Activated naive CD4-positive, alpha-beta T cell treated with anti-CD3 and anti-CD28 coated beads, Interleukin-2, amount 10 ng/mL, durations not matched to agents 7 days and 5 days (primary cell): ENCODE data around the gene ADORA2A.
A peak's percentile ranks its signal among the peaks of the same experiment; 100 is the strongest.

Experiments used
- CTCF ChIA-PET: fragments of 350-600 bp; sonication (Branson Sonifier 250); formaldehyde crosslinking; loops from one replicate; lab custom pipeline; 2021; ENCODE audit warnings: antibody characterized with exemption; lab: Charles Lee
- DNase-seq: peaks from one replicate; pipeline ENCODE4 v3.0.0-alpha.2; 2020
- H3K27ac Mint-ChIP-seq: one replicate; pipeline ENCODE4 v1.8.0; 2021; ENCODE audit warnings: mild to moderate bottlenecking, moderate library complexity, mixed read lengths
- H3K27me3 Mint-ChIP-seq: one replicate; pipeline ENCODE4 v1.8.0; 2021; ENCODE audit warnings: mild to moderate bottlenecking, mixed read lengths
- H3K36me3 Mint-ChIP-seq: one replicate; pipeline ENCODE4 v1.8.0; 2021; ENCODE audit warnings: mixed read lengths
- H3K4me1 Mint-ChIP-seq: one replicate; pipeline ENCODE4 v1.8.0; 2021; ENCODE audit warnings: mixed read lengths
- H3K4me3 Mint-ChIP-seq: one replicate; pipeline ENCODE4 v1.8.0; 2021; ENCODE audit warnings: mild to moderate bottlenecking, moderate library complexity, mixed read lengths
- H3K9me3 Mint-ChIP-seq: one replicate; pipeline ENCODE4 v1.8.0; 2021; ENCODE audit warnings: mixed read lengths

Gene ADORA2A

GRCh38 chr22:24408630-24409029 is 18.8 kb upstream of the ADORA2A start:
- CTCF ChIA-PET, result interaction anchor here (1.3 kb wide), 1 partner anchor 114 kb away, joined by 4 read pairs; no protein-coding TSS in a partner anchor
- no peak overlapping the region for H3K27ac Mint-ChIP-seq
- H3K4me3 Mint-ChIP-seq, result no peak overlapping the region
- no peak for DNase-seq
- H3K4me1 Mint-ChIP-seq, result peaks cover 30% of the 10 kb centered on the region
- no peaks in the 10 kb centered on the region for H3K9me3 Mint-ChIP-seq
- peaks cover 6% of the 10 kb centered on the region for H3K36me3 Mint-ChIP-seq
- no peaks in the 10 kb centered on the region for H3K27me3 Mint-ChIP-seq

- H3K4me1 Mint-ChIP-seq, result peaks cover 30% of the 10 kb centered on the region
- peaks cover 1% of the 10 kb centered on the region for H3K36me3 Mint-ChIP-seq
These were observed 17.7 kb upstream of the ADORA2A start for GRCh38 chr22:24409707-24410106.

GRCh38 chr22:24410110-24410856 is 17.1 kb upstream of the ADORA2A start:
- peak overlapping the region; percentile 80 for H3K27ac Mint-ChIP-seq
- H3K27me3 Mint-ChIP-seq, result no peaks in the 10 kb centered on the region
- DNase-seq, result no peak
- no peaks in the 10 kb centered on the region for H3K9me3 Mint-ChIP-seq
- no peak overlapping the region for H3K4me3 Mint-ChIP-seq
- H3K36me3 Mint-ChIP-seq, result peaks cover 3% of the 10 kb centered on the region
- CTCF ChIA-PET, result interaction anchor here (0.9 kb wide), 1 partner anchor 11 kb away, joined by 3 read pairs; no protein-coding TSS in a partner anchor
- H3K4me1 Mint-ChIP-seq, result peaks cover 30% of the 10 kb centered on the region

More at GRCh38 chr22:24409707-24410106, 17.7 kb upstream of the ADORA2A start:
- CTCF ChIA-PET, result interaction anchor here (0.9 to 1.3 kb wide), 2 partner anchors 12 to 113 kb away, joined by 3 to 4 read pairs; no protein-coding TSS in a partner anchor
- Mint-ChIP-seq H3K27me3 (no peaks in the 10 kb centered on the region), H3K27ac (peak overlapping the region; percentile 80), H3K9me3 (no peaks in the 10 kb centered on the region), H3K4me3 (no peak overlapping the region)
- DNase-seq, result no peak

- CTCF ChIA-PET, result no interaction called here
- H3K36me3 Mint-ChIP-seq, result peaks cover 4% of the 10 kb centered on the region
These were observed 16.0 kb upstream of the ADORA2A start for GRCh38 chr22:24411256-24412004.

GRCh38 chr22:24412274-24412673 is 15.1 kb upstream of the ADORA2A start:
- H3K27ac Mint-ChIP-seq, result no peak overlapping the region
- peaks cover 20% of the 10 kb centered on the region for H3K4me1 Mint-ChIP-seq
- no peak overlapping the region for H3K4me3 Mint-ChIP-seq
- H3K27me3 Mint-ChIP-seq, result no peaks in the 10 kb centered on the region
- DNase-seq, result peak; percentile 5
- CTCF ChIA-PET, result no interaction called here
- peaks cover 4% of the 10 kb centered on the region for H3K36me3 Mint-ChIP-seq
- no peaks in the 10 kb centered on the region for H3K9me3 Mint-ChIP-seq

More at GRCh38 chr22:24411256-24412004, 16.0 kb upstream of the ADORA2A start:
- H3K27me3 Mint-ChIP-seq, result no peaks in the 10 kb centered on the region
- no peak for DNase-seq
- H3K9me3 Mint-ChIP-seq, result no peaks in the 10 kb centered on the region
- H3K27ac Mint-ChIP-seq, result peak overlapping the region; percentile 58
- no peak overlapping the region for H3K4me3 Mint-ChIP-seq
- H3K4me1 Mint-ChIP-seq, result peaks cover 29% of the 10 kb centered on the region

- H3K36me3 Mint-ChIP-seq, result peaks cover 4% of the 10 kb centered on the region
- no peak for DNase-seq
- peaks cover 11% of the 10 kb centered on the region for H3K4me1 Mint-ChIP-seq
- no peak overlapping the region for H3K27ac Mint-ChIP-seq
- CTCF ChIA-PET, result no interaction called here
- H3K27me3 Mint-ChIP-seq, result no peaks in the 10 kb centered on the region
- no peaks in the 10 kb centered on the region for H3K9me3 Mint-ChIP-seq
- no peak overlapping the region for H3K4me3 Mint-ChIP-seq
These were observed 14.1 kb upstream of the ADORA2A start for GRCh38 chr22:24413271-24413670.

GRCh38 chr22:24413736-24414385 is 13.5 kb upstream of the ADORA2A start:
- CTCF ChIA-PET, result no interaction called here
- Mint-ChIP-seq H3K27ac (no peak overlapping the region), H3K36me3 (peaks cover 4% of the 10 kb centered on the region), H3K27me3 (no peaks in the 10 kb centered on the region), H3K4me3 (no peak overlapping the region), H3K4me1 (peaks cover 11% of the 10 kb centered on the region), H3K9me3 (no peaks in the 10 kb centered on the region)
- no peak for DNase-seq

- peaks cover 4% of the 10 kb centered on the region for H3K36me3 Mint-ChIP-seq
- CTCF ChIA-PET, result no interaction called here
- H3K9me3 Mint-ChIP-seq, result no peaks in the 10 kb centered on the region
- DNase-seq, result no peak
- H3K4me1 Mint-ChIP-seq, result peaks cover 8% of the 10 kb centered on the region
- no peaks in the 10 kb centered on the region for H3K27me3 Mint-ChIP-seq
- no peak overlapping the region for H3K27ac Mint-ChIP-seq
- no peak overlapping the region for H3K4me3 Mint-ChIP-seq
These were observed 12.9 kb upstream of the ADORA2A start for GRCh38 chr22:24414523-24414922.

GRCh38 chr22:24414984-24415945 is 12.1 kb upstream of the ADORA2A start:
- peak overlapping the region; percentile 14 for H3K27ac Mint-ChIP-seq
- no peaks in the 10 kb centered on the region for H3K9me3 Mint-ChIP-seq
- DNase-seq, result no peak
- no peaks in the 10 kb centered on the region for H3K27me3 Mint-ChIP-seq
- H3K4me3 Mint-ChIP-seq, result no peak overlapping the region
- peaks cover 4% of the 10 kb centered on the region for H3K36me3 Mint-ChIP-seq
- CTCF ChIA-PET, result interaction anchor here (1.4 kb wide), 1 partner anchor 107 kb away, joined by 4 read pairs; no protein-coding TSS in a partner anchor
- peaks cover 4% of the 10 kb centered on the region for H3K4me1 Mint-ChIP-seq

GRCh38 chr22:24416095-24416494 is 11.3 kb upstream of the ADORA2A start:
- no peak overlapping the region for H3K4me3 Mint-ChIP-seq
- H3K36me3 Mint-ChIP-seq, result peaks cover 3% of the 10 kb centered on the region
- CTCF ChIA-PET, result interaction anchor here (1.4 to 2.9 kb wide), 2 partner anchors 106 to 110 kb away, joined by 4 to 7 read pairs; no protein-coding TSS in a partner anchor
- no peaks in the 10 kb centered on the region for H3K9me3 Mint-ChIP-seq
- no peak overlapping the region for H3K27ac Mint-ChIP-seq
- no peaks in the 10 kb centered on the region for H3K27me3 Mint-ChIP-seq
- DNase-seq, result no peak
- H3K4me1 Mint-ChIP-seq, result no peaks in the 10 kb centered on the region

GRCh38 chr22:24416611-24417010 is 10.8 kb upstream of the ADORA2A start:
- H3K9me3 Mint-ChIP-seq, result no peaks in the 10 kb centered on the region
- H3K36me3 Mint-ChIP-seq, result peaks cover 3% of the 10 kb centered on the region
- peaks cover 4% of the 10 kb centered on the region for H3K27me3 Mint-ChIP-seq
- no peak overlapping the region for H3K4me3 Mint-ChIP-seq
- no peak for DNase-seq
- CTCF ChIA-PET, result interaction anchor here (1.4 to 2.9 kb wide), 2 partner anchors 105 to 109 kb away, joined by 4 to 7 read pairs; no protein-coding TSS in a partner anchor
- H3K4me1 Mint-ChIP-seq, result peaks cover 4% of the 10 kb centered on the region
- H3K27ac Mint-ChIP-seq, result peak overlapping the region; percentile 53

GRCh38 chr22:24417200-24417599 is 10.2 kb upstream of the ADORA2A start:
- DNase-seq, result no peak
- CTCF ChIA-PET, result interaction anchor here (2.9 kb wide), 1 partner anchor 109 kb away, joined by 7 read pairs; no protein-coding TSS in a partner anchor
- Mint-ChIP-seq H3K9me3 (no peaks in the 10 kb centered on the region), H3K4me3 (no peak overlapping the region), H3K36me3 (peaks cover 3% of the 10 kb centered on the region), H3K4me1 (peaks cover 4% of the 10 kb centered on the region), H3K27me3 (peaks cover 8% of the 10 kb centered on the region), H3K27ac (no peak overlapping the region)
